HepG2 (cell line): ENCODE data around the gene POP7. TPM values are rescaled to one million over a fixed set of nuclear protein-coding genes. Genes with fewer than 3 reads are reported as not detected.

ENCODE experiments used
- AGO1 ChIP-seq: fragments of 200-400 bp; formaldehyde crosslinking; IDR thresholded peaks from 2 replicates; pipeline ENCODE4 v1.6.1; 2017; ENCODE audit warnings: mild to moderate bottlenecking, low read depth, low read length, moderate library complexity; ENCODE audit not compliant: poor library complexity, severe bottlenecking
- DPF2 ChIP-seq: sonication (generic); formaldehyde crosslinking; IDR thresholded peaks from 2 replicates; pipeline ENCODE4 v1.4.0; 2020; ENCODE audit warnings: mild to moderate bottlenecking, low read depth, missing genetic modification reagents, borderline replicate concordance
- GLMP ChIP-seq: sonication (generic); formaldehyde crosslinking; IDR thresholded peaks from 2 replicates; pipeline ENCODE4 v1.9.0; 2021; ENCODE audit warnings: missing genetic modification reagents, mild to moderate bottlenecking, borderline replicate concordance
- MIER2 ChIP-seq: IDR thresholded peaks from 2 replicates; pipeline ENCODE4 v1.6.1; 2016; ENCODE audit warnings: missing biosample characterization, missing genetic modification reagents
- MNT ChIP-seq: fragments of 450-650 bp; IDR thresholded peaks from 2 replicates; pipeline ENCODE4 v1.6.1; 2016
- MTA1 ChIP-seq: sonication (generic); formaldehyde crosslinking; IDR thresholded peaks from 2 replicates; pipeline ENCODE4 v1.4.0; 2020; ENCODE audit warnings: missing genetic modification reagents, mild to moderate bottlenecking, borderline replicate concordance
- NPAS2 ChIP-seq: sonication (generic); formaldehyde crosslinking; IDR thresholded peaks from 2 replicates; pipeline ENCODE4 v1.8.0; 2022; ENCODE audit warnings: mild to moderate bottlenecking, missing genetic modification reagents, borderline replicate concordance
- RBFOX2 ChIP-seq: fragments of 200-400 bp; formaldehyde crosslinking; IDR thresholded peaks from 2 replicates; pipeline ENCODE4 v1.6.1; 2017; ENCODE audit warnings: low read depth, mild to moderate bottlenecking, low read length
- RBM39 ChIP-seq: fragments of 200-400 bp; formaldehyde crosslinking; IDR thresholded peaks from one replicate; pipeline ENCODE4 v1.6.1; 2018; ENCODE audit warnings: antibody characterized with exemption, mild to moderate bottlenecking, low read depth, low read length; ENCODE audit not compliant: poor library complexity, severe bottlenecking
- SKI ChIP-seq: fragments of 450-650 bp; IDR thresholded peaks from one replicate; pipeline ENCODE4 v1.6.1; 2018; ENCODE audit warnings: mild to moderate bottlenecking; ENCODE audit not compliant: partially characterized antibody
- SSRP1 ChIP-seq: IDR thresholded peaks from 2 replicates; pipeline ENCODE4 v1.6.1; 2016; ENCODE audit warnings: control low read depth
- ZBTB33 ChIP-seq: sonication (generic); formaldehyde crosslinking; IDR thresholded peaks from 2 replicates; pipeline ENCODE4 v1.4.0; 2020; ENCODE audit warnings: missing genetic modification reagents
- ZNF264 ChIP-seq: sonication (generic); formaldehyde crosslinking; IDR thresholded peaks from 2 replicates; pipeline ENCODE4 v1.4.0; 2020; ENCODE audit warnings: missing genetic modification reagents
- ZNF274 ChIP-seq: sonication (generic); formaldehyde crosslinking; IDR thresholded peaks from 2 replicates; pipeline ENCODE4 v1.5.1; 2020; ENCODE audit warnings: mild to moderate bottlenecking, missing genetic modification reagents
- ZNF318 ChIP-seq: sonication (generic); formaldehyde crosslinking; IDR thresholded peaks from 2 replicates; pipeline ENCODE4 v1.4.0; 2020; ENCODE audit warnings: mild to moderate bottlenecking, missing genetic modification reagents
- polyA plus RNA-seq, 8 experiments: library from polyadenylated mRNA; depleted of rRNA in 3 of 8; stranded (reverse) in 7 of 8; unstranded in 1 of 8; fragments of >200 nt; fragmentation: Illumina TruSeq in 4 of 8; extraction: Trizol in 4 of 8; gene quantifications; 2 replicates each; pipeline versions ENCODE4 v1.2.1 to v1.2.3, GENCODE V29; 2011 to 2016; ENCODE audit warnings: low read depth in 4 of 8, missing spikeins in 1 of 8, mixed read lengths in 1 of 8; ENCODE audit not compliant: insufficient read depth in 1 of 8
- total RNA-seq, 5 experiments: library from RNA; depleted of rRNA; stranded (reverse); fragments of >200 nt; fragmentation: Illumina TruSeq; extraction: Trizol; gene quantifications; 2 replicates each; pipeline ENCODE4 v1.2.3, GENCODE V29; 2016; ENCODE audit warnings: low read depth in 1 of 5

POP7 gene
- total and polyA plus RNA-seq, 2 of the 13 experiments (the other 11 are each of a cell fraction or from before 2014, with no cell fraction given): 63.9 to 91.1 TPM

DNA sequence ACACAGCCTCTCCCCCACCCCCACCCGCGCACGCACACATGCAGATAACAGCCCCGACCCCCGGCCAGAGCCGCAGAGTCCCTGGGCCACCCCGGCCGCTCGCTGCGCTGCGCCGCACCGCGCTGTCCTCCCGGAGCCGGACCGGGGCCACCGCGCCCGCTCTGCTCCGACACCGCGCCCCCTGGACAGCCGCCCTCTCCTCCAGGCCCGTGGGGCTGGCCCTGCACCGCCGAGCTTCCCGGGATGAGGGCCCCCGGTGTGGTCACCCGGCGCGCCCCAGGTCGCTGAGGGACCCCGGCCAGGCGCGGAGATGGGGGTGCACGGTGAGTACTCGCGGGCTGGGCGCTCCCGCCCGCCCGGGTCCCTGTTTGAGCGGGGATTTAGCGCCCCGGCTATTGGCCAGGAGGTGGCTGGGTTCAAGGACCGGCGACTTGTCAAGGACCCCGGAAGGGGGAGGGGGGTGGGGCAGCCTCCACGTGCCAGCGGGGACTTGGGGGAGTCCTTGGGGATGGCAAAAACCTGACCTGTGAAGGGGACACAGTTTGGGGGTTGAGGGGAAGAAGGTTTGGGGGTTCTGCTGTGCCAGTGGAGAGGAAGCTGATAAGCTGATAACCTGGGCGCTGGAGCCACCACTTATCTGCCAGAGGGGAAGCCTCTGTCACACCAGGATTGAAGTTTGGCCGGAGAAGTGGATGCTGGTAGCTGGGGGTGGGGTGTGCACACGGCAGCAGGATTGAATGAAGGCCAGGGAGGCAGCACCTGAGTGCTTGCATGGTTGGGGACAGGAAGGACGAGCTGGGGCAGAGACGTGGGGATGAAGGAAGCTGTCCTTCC is 15.0 kb downstream of the POP7 start (continued):
- 0 out of 2 replicates have a peak, but pooled peaks have one; percentile 10 for TF ChIP-seq MNT
- TF ChIP-seq MIER2: no peak
- no peak for TF ChIP-seq MTA1
- TF ChIP-seq GLMP (CRISPR knock-in tag): no peak
- no peak for TF ChIP-seq ZBTB33 (CRISPR knock-in tag)
- no peak for TF ChIP-seq SSRP1 (CRISPR knock-in tag)
- TF ChIP-seq DPF2 (CRISPR knock-in tag): no peak
- no peak for TF ChIP-seq SKI
- no peak for TF ChIP-seq RBM39
- TF ChIP-seq NPAS2 (CRISPR knock-in tag): no peak
- TF ChIP-seq ZNF274 (CRISPR knock-in tag): no peak
- peak; percentile 60; the same call in 1 of the 2 replicates for TF ChIP-seq RBFOX2
- no peak for TF ChIP-seq ZNF318 (CRISPR knock-in tag)
- TF ChIP-seq ZNF264 (CRISPR knock-in tag): no peak
- no peak for TF ChIP-seq AGO1
